ENCODE measurements around the gene PRKCE. TPM values are rescaled to one million over a fixed set of nuclear protein-coding genes. Genes with fewer than 3 reads are reported as not detected.

PRKCE gene
- polyA plus RNA-seq, 3 donors: 8.3 to 9.2 (median 8.7) TPM

DNA sequence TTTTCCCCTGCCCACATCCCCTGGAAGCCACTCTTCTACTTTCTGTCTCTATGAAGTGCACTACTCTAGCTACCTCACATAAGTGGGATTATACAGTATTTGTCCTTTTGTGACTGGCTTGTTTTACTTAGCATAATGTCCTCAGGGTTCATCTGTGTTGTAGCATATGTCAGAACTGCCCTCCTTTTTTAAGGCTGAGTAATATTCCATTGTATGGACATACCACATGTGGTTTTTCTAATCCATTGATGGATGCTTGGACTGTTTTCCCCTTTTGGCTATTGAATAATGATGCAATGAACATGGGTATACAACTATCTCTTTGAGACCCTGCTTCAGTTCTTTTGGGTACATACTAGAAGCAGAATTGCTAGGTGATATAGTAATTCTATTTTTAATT, 95.9 kb downstream of the PRKCE start:
- DNase-seq (ENCODE audit: low read depth in 3 of 3, low spot score in 2 of 3): no peak

DNA sequence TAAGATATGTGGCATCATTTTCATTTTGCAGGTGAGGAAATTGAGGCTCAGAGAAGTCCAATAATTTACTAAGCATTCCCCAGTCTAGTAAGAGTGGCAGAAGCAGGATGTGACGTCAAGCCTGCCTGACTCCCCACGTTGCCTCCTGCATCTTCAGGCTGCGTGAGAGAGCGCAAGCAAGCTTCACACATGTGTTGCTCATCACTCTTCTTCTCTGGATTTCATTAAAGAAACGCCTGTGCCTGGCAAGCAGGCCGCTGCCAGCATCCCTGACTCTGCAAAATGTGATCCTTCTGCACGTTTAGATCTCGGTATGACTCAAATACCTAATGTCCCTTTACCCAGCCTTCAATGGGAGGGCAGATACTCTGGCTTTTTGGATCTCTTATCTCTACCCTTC, 96.8 kb downstream of the PRKCE start:
- no peak for DNase-seq (ENCODE audit: low read depth in 3 of 3, low spot score in 2 of 3)

DNA sequence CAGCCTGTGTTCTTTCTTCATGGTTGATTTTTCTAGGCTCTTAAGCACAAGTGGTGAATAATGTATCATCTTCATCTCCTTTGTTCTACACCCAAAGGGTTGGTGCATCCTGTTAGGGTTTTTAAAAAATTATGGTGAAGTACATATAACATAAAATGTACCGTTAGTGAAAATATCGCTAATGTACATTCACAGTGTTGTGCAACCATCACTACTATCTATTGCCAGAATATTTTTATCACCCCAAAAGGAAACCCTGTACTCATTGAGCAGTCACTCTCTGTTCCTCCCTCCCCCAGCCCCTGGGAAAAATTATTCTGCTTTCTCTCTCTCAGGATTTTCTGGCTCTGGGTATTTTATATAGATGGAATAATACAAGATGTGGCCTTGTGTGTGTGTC, 98.5 kb downstream of the PRKCE start:
- DNase-seq (ENCODE audit: low read depth in 3 of 3, low spot score in 2 of 3): no peak

DNA sequence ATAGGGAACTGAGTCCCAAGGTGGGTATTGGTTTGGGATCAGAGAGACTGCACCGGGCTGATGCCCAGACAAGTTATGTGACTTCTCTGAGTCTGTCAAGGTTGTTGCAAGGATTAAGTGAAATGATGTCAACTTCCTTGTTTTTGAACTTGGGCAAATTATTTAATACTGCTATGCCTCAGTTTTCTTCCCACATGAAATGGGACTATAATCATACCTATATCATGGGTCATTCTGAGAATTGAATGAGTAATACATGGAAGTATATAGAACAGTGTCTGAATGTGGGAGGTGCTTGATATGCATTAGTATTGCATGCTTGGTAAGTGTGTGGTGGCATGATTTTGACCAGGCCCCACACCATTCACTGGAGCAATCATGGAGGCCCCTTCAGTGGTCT, 99.0 kb downstream of the PRKCE start:
- DNase-seq (ENCODE audit: low read depth in 3 of 3, low spot score in 2 of 3): no peak

DNA sequence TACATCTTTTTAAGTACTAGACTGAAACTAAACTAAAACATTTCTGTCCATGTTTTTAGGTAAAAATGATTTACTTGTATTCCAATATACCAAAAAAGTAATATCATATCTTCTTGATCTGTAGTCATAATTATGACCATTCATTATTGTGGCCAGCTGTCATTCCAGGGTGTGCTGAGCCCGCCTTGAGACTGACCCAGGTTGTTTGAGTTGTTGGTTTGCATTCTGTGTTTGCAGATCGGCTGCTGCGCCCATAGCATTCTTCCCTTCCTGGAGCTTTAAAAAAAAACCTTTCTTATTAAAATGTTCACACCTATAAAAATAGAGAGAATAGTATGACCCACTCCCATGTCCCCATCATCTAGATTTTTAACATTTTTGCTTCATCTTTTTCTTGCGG, 101.9 kb downstream of the PRKCE start:
- DNase-seq (ENCODE audit: low read depth in 3 of 3, low spot score in 2 of 3): no peak

DNA sequence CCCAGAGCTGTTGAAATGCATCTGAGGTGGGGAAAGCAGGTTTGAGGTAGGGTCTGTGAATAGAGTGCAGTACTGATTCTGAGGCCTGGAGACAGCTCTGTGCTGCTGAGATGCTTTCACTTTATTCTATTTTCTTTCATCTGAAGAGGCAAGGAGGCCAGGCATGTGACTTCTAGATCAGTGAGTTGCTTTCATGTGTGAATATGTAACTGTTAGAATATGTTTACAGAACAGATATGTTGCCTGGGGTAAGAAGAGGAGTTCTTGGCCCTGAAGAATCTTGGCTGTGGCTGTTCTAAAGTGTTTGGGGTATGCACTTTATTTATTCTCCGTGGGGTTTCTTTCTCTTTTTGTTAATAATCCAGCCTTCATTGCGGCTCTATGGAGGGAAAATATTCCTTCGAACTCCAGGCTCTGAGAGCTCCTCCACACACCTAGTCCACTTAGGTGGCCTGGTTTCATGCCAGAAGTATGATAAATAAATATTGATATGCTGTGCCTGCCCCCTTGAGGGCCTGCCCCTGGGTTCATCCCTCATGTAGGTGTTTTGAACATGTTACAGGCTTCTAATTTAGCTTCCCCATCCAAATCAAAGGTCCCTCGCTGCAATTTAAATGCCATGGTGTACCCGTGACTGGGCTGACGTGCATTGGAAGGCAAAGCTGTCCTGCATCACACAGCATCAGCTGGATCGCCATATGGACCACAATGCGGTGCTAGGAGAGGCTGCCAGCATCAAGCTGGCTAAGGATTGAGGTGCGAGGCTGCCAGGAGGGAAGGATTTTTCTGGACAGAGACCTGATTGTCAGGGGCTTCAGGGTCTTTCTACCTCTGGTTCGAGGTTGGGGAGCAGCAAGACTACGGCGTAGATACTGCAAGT, 102.9 kb downstream of the PRKCE start:
- no peak for DNase-seq (ENCODE audit: low read depth in 3 of 3, low spot score in 2 of 3)

DNA sequence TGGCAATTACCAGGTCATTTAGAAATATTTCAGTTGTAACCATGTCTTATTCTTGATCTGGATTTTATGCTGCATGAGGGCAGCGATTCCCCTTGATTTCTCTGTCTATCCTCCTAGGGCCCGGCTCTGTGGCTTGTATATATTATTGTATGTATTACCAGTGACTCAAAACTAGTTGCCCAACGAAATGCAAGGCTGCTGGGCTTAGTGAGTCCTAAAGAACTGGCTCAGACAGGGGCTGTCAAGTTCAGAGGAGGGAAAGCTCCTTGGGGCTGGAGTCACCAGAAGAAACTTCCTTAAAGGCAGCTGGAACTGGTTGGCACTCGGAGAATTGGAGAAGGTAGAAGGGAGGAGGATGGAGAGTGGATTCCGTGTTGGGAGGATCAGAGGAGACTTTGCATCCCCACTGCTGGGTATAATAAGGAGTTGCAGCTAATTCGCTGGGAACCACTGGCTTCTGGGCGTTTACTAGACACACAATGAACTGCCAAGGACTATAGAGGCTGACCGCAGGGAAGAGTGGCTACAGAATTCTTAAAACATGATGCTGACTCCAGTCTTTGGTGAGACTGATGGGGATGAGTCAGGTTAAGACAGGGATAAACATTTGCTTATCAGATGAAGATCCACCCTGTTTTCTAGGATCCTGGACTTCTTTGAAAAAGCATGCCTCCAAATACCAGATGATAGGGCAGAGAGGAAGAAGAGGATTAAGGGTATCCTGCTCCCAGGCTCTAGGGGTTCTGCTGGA, 104.3 kb downstream of the PRKCE start:
- DNase-seq (ENCODE audit: low read depth in 3 of 3, low spot score in 2 of 3): no peak

DNA sequence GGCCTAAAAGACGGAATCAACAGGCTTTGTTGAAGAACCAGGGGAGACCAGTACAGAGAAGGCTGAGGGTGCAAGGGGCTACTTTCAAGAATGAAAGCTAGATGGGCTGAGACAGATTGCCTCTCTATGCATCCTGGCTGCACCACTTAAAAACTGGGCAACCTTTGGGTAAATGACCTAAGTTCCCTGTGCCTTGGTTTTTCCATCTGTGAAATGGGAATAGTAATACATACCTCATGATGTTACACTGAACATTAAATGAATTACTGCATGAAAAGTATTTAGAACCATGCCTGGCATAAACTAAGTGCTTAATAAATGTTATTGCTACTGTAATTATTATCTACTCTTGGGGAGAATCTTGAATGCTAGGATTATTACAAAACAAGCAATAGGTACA, 106.5 kb downstream of the PRKCE start:
- DNase-seq (ENCODE audit: low read depth in 3 of 3, low spot score in 2 of 3): no peak

DNA sequence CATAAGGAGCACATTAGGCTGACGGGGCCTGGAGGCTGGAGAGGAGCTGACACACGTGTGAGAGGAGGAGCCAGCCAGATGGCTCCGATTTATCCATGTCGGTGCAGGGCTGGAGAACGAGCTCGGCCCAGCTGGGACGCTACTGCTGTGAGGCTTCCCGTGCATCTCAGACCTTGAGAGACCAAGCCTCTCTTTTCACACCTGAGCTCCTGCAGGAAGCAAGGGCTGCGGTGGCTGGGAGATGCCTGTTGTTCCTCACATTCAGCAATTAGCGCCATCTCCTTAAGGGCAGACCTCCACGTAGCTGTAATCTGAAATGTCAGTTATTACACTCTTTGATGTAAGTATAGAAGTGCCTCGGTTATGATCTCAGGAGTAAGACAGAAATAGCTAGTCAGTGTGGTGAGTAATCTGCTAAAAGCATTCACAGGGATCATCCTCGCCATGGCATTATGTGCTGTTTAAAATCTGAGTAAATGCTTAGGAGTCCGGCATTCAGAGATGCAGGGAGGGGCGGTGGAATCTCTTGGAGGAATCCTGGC, 107.9 kb downstream of the PRKCE start:
- DNase-seq (ENCODE audit: low read depth in 3 of 3, low spot score in 2 of 3): no peak

DNA sequence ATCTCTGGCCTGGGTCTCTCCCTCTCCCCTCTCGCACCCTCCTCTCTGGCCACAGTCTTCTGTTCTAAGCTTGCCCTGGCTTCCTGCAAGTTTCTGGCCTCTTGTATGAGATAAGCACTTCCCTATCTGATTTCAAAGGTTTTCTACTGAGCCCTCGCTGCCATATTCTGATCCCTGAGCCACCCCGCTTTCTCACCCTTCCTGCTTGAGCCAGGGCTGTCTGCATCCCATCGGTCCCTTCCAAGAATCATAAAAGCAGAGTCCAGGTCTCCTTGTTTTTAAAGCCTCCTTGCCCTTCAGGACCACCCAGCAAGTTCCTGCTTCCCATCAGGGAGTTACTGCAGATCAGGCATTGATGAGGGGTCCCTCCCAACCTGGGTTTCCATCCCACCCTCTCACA, 110.2 kb downstream of the PRKCE start:
- no peak for DNase-seq (ENCODE audit: low read depth in 3 of 3, low spot score in 2 of 3)

DNA sequence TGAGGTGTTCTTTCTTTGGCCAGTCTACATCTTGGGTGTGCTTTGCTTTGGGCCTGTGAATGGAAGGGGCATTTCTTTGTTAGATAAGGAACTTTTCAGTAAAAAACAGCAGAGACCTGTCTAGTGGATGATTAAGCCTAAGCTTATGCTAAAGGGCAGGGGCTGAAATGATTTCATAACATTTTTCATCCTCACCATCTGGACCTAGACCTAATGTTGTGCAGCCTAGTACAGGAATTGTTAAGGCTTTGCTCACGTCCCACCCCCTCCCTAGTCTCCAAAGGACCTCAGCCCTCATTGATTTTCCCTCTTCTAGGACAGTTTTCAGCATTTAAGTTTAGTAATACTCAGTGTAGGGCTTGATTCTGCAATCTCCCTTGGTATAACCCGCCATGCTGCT, 111.8 kb downstream of the PRKCE start:
- no peak for DNase-seq (ENCODE audit: low read depth in 3 of 3, low spot score in 2 of 3)

DNA sequence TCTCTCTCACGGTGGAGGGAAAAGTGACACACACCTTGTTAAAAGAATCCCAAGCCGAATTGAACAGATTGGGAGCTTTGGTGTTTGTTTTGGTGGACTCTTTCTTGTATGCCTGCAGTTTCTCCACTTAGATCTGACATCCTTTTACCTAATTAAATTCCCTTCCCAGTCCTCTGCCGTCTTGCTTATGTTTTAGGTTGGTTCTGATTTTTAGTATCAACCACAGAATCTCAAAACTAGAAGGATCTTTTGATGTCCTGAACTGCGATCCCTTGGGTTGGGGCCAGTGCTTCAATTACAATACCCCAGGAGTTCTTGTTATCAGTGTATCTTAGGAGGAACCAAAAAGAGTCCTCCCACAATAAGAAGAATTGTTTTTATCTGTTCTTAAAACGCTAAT, 112.3 kb downstream of the PRKCE start:
- no peak for DNase-seq (ENCODE audit: low read depth in 3 of 3, low spot score in 2 of 3)

DNA sequence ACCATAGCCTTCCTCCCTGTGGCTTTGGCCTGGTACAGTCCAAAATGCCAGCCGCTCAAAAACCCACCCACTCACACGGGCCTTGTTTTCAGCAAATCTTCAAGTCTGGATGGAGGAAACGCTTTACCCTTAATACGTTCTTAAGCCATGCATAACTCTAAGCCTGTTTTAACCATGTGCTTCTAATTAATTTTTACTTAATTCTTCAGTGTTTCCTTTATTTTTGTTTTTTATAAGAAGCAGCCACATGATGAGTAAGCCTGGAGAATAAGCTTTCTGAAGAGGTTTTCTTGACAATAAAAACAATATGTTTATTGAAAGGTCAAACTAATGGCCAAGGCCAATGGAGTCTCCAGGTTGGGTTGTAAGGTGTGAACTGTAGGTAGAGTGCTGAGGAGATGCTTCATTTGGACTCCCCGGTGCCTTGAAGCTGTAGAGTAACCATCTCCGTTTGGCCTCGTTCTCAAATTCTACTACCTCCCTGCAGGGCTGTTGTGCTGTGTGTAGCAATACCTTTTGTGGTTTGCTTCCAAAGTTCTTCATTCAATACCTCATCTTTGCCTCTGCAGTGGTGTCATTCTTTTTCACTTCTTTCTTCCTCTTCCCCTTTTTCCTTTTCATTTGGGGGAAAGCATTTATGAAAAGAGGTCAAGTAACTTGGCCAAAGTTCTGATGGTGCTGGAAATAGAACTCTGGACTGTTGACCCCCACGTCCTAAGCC, 113.7 kb downstream of the PRKCE start:
- DNase-seq (ENCODE audit: low read depth in 3 of 3, low spot score in 2 of 3): no peak

DNA sequence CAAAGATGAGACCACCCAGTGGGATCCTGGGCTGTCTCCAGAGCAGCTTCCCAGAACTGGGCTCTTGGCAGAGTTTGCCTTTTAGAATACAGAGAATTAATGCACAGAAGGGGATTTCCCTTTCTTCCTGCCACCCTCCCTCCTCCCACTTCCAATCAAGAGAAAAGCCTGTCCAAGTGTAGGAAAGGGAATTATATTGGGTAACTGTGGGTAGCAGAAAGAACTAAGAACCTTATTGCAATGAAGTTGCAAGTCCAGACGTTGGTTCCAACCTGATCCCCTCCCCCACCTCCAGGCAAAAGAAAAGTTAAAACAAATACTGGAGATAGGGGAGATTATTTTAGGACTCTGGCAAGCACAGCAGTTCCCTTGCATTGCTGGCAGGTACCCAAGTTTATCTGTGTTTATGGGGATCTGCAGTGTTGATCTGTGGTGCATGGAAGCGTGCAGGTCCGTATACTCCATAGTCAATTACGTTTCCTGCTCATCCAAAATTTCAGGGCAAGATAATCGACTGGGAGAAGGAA, 114.3 kb downstream of the PRKCE start:
- DNase-seq (ENCODE audit: low read depth in 3 of 3, low spot score in 2 of 3): no peak

DNA sequence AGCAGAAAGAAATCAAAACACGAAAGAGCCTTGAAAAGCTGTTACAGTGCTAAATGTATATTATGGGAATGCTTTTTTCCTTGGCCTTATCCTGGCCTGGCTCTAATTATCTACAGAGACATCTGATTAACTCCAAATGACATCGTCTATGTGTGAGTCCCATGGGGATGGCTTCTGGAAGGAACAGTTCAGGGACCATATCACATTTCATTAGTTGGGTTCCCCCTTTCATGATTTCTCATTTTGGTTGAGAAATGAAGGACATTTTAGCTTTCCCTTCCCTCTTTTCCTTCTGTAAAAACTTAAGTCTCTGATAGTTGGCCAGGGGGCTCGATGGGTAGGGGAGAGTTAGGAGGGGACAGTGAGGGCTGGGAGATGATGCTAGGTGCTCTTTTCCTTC, 116.7 kb downstream of the PRKCE start:
- no peak for DNase-seq (ENCODE audit: low read depth in 3 of 3, low spot score in 2 of 3)

DNA sequence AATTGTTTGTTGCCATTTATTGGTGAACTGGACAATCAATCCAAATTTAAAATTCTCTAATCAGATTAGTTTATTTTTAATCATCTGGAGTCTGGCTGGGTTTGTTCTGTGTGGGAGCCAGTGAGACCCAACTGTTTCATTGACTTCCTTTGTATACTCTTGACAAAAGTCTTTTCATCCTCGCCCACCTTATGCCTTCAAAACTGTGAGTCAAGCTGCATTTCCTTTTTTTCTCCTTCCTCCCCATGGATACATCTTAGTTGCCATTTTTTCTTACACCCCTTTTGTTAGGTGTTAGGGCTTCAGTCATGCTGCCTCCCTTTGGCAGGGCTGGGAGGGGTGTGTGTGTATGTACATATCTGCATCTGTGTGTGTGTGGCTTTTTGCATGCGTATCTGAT, 117.6 kb downstream of the PRKCE start:
- DNase-seq (ENCODE audit: low read depth in 3 of 3, low spot score in 2 of 3): no peak

DNA sequence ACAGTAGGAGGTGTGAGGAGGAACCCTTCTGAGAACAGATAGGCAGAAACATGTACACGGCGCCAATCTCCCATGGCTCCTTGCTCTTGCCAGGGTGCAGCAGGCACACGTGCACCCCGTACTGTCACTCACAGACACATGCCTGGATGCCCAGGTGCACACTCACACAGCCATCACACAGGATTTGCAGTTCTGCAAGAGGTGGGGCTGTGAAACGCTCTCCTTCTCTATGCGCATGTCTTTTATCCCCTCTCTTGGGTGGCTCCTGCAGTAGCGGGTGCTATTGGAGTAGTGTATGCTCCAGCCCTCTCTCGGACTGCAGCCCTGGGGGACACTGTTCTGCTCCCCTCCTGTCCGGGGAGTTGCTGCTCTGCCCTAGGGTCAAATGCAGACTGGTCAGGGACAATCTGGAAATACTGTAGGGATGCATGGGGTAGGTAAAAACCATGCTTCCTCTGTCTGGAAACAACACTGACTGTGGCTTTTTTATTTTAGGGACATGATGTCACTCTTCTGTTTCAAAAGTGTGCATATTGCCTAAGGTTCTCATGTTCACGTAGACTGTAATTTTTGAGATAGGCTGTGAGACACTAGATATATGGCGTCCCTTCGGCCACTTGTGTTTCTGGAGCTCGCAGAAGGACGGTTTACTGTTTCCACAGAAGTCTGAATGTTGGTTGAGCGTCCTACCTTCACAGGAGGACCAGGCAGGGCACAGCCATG, 118.5 kb downstream of the PRKCE start:
- no peak for DNase-seq (ENCODE audit: low read depth in 3 of 3, low spot score in 2 of 3)

DNA sequence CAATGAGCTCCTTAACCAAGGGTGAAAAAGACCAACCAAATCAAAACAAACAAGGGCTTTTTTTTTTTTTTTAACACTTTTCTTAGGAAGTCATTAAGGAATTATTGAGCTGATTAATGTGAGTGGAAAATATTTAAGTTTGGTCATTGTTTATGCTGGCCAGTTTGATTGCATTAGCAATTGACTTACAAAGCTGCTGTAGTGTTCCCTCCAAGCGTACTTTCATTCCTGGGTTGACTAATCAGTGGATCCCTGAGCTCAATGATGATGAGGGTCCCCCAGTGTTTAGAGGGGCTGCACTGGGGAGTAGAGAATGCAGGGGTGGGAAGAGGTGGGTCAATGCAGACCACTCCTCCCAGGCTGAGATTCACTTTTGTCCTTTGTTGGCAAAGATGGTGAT, 119.3 kb downstream of the PRKCE start:
- DNase-seq (ENCODE audit: low read depth in 3 of 3, low spot score in 2 of 3): no peak

DNA sequence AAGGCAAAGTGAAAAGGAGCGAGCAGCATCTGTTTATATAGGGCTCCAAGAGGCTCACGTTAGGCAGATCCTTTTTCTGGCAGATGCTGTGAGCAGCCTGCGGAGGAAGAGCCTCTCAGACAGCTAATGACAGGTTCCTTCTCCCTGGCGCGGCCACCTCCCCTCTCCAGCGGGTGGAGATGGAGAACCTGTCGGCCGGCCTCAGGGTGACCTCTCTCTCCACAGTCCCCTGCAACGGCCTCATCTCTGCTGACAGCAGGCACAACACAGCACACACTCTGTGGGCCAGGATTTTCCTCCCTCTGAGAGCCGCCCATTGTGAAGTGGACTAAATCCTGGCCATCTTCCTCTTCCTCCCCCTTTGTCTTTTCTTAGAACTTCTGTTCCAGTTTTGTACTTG, 119.8 kb downstream of the PRKCE start:
- no peak for DNase-seq (ENCODE audit: low read depth in 3 of 3, low spot score in 2 of 3)

DNA sequence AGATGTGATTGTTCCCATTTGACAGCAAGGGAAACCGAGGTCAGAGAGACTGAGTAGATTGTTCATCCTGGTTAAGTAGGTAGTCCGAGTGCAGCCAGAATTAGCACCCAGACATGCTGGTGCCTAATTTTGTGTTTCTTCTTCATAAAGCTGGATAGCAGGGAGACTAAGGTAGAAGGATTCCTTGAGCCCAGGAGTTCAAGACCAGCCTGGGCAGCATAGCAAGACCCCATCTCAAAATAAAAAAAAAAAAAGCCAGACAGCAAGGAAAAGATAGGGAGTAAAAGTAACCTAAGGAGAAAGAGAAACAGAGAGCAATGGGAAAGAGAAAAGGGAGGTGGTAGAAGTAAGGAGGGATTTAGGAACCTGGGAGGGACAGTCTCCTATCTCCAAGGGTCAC, 120.6 kb downstream of the PRKCE start:
- no peak for DNase-seq (ENCODE audit: low read depth in 3 of 3, low spot score in 2 of 3)
